GM12878 (cell line): ENCODE data around the gene CCDC144A. TPM values are rescaled to one million over a fixed set of nuclear protein-coding genes. Genes with fewer than 3 reads are reported as not detected.
A peak's percentile ranks its signal among the peaks of the same experiment; 100 is the strongest.

Experiments used
- ATF7 ChIP-seq: fragments of 450-650 bp; IDR thresholded peaks from 2 replicates; pipeline ENCODE4 v1.6.1; 2016; ENCODE audit warnings: low read depth, mild to moderate bottlenecking
- BCL11A ChIP-seq: IDR thresholded peaks from 2 replicates; pipeline ENCODE4 v1.6.1; 2011; ENCODE audit warnings: low read depth, low read length
- CEBPZ ChIP-seq: fragments of 150-350 bp; IDR thresholded peaks from 2 replicates; pipeline ENCODE4 v1.6.1; 2016; ENCODE audit warnings: low read depth, low read length
- CHD1 ChIP-seq: IDR thresholded peaks from 2 replicates; pipeline ENCODE4 v1.6.1; 2012; ENCODE audit warnings: low read depth, low read length, improper control_type of control experiment
- EP300 ChIP-seq, 2 experiments: fragments of 150-350 bp in 1 of 2; IDR thresholded peaks; 2 replicates each; pipeline ENCODE4 v1.6.1; 2011 to 2012; ENCODE audit warnings: low read depth in 2 of 2, low read length in 2 of 2, borderline replicate concordance in 1 of 2, improper control_type of control experiment in 1 of 2, inconsistent platforms in 1 of 2; ENCODE audit not compliant: control insufficient read depth in 1 of 2
- JUNB ChIP-seq: IDR thresholded peaks from 2 replicates; pipeline ENCODE4 v1.6.1; 2016; ENCODE audit warnings: antibody characterized with exemption, mild to moderate bottlenecking
- MEF2B ChIP-seq: fragments of 450-650 bp; IDR thresholded peaks from 2 replicates; pipeline ENCODE4 v1.6.1; 2018; ENCODE audit warnings: mild to moderate bottlenecking, moderate library complexity; ENCODE audit not compliant: partially characterized antibody, poor library complexity, severe bottlenecking
- MTA3 ChIP-seq: IDR thresholded peaks from 2 replicates; pipeline ENCODE4 v1.6.1; 2012; ENCODE audit warnings: low read length, inconsistent platforms, borderline replicate concordance
- MXI1 ChIP-seq: fragments of 150-350 bp; IDR thresholded peaks from 2 replicates; pipeline ENCODE4 v1.6.1; 2011; ENCODE audit warnings: low read depth, mild to moderate bottlenecking, inconsistent platforms, low read length, improper control_type of control experiment
- NFYB ChIP-seq: IDR thresholded peaks from 2 replicates; pipeline ENCODE4 v1.6.1; 2011; ENCODE audit warnings: low read depth, mild to moderate bottlenecking, low read length, improper control_type of control experiment, moderate library complexity; ENCODE audit not compliant: insufficient read depth
- PAX8 ChIP-seq: fragments of 450-650 bp; IDR thresholded peaks from 2 replicates; pipeline ENCODE4 v1.6.1; 2017; ENCODE audit warnings: mild to moderate bottlenecking, moderate library complexity
- PRDM15 ChIP-seq: fragments of 450-650 bp; formaldehyde crosslinking; IDR thresholded peaks from 2 replicates; pipeline ENCODE4 v1.4.0; 2020; ENCODE audit warnings: mild to moderate bottlenecking, moderate library complexity
- RELA ChIP-seq: fragments of 450-650 bp; IDR thresholded peaks from 2 replicates; pipeline ENCODE4 v1.8.0; 2014; ENCODE audit warnings: borderline replicate concordance; ENCODE audit not compliant: partially characterized antibody
- RUNX3 ChIP-seq: IDR thresholded peaks from 2 replicates; pipeline ENCODE4 v1.6.1; 2012; ENCODE audit warnings: low read length, inconsistent platforms
- SKIL ChIP-seq: fragments of 450-650 bp; IDR thresholded peaks from 2 replicates; pipeline ENCODE4 v1.6.1; 2017; ENCODE audit warnings: mild to moderate bottlenecking, low read depth, inconsistent platforms; ENCODE audit not compliant: poor library complexity, severe bottlenecking
- SMAD1 ChIP-seq: fragments of 450-650 bp; IDR thresholded peaks from 2 replicates; pipeline ENCODE4 v1.6.1; 2018; ENCODE audit warnings: mild to moderate bottlenecking, low read depth; ENCODE audit not compliant: partially characterized antibody
- SMC3 ChIP-seq: IDR thresholded peaks from 2 replicates; pipeline ENCODE4 v1.6.1; 2011; ENCODE audit warnings: low read length, improper control_type of control experiment, borderline replicate concordance
- SUZ12 ChIP-seq: fragments of 200-600 bp; sonication (generic); IDR thresholded peaks from one replicate; pipeline ENCODE4 v1.6.1; 2018; ENCODE audit warnings: antibody characterized with exemption, mild to moderate bottlenecking; ENCODE audit not compliant: unreplicated experiment
- TARDBP ChIP-seq: IDR thresholded peaks from 2 replicates; pipeline ENCODE4 v1.6.1; 2016; ENCODE audit warnings: borderline replicate concordance
- TCF3 ChIP-seq: IDR thresholded peaks from 2 replicates; pipeline ENCODE4 v1.6.1; 2012; ENCODE audit warnings: low read depth, mild to moderate bottlenecking, low read length, borderline replicate concordance; ENCODE audit not compliant: insufficient read depth
- ZZZ3 ChIP-seq: IDR thresholded peaks from 2 replicates; pipeline ENCODE4 v1.6.1; 2011; ENCODE audit warnings: low read depth; ENCODE audit not compliant: control insufficient read depth, insufficient read length
- polyA plus RNA-seq, 11 experiments: library from polyadenylated mRNA; depleted of rRNA in 4 of 11; unstranded in 6 of 11; stranded (reverse) in 5 of 11; fragments of >200 nt; fragmentation: Nextera tagmentation in 4 of 11; fragmentation: Illumina TruSeq in 1 of 11; extraction: Ambion mirVana in 4 of 11; extraction: Trizol in 1 of 11; gene quantifications; 1 replicate in 1 of 11; 2 replicates in 10 of 11; pipeline versions ENCODE4 v1.2.1 to v1.2.3, GENCODE V29; 2011 to 2016; ENCODE audit warnings: inconsistent platforms in 2 of 11, missing spikeins in 2 of 11, low read depth in 1 of 11
- total RNA-seq, 4 experiments: library from RNA; depleted of rRNA in 3 of 4; stranded (reverse); fragments of >200 nt in 3 of 4; fragmentation: Illumina TruSeq in 1 of 4; extraction: Trizol in 1 of 4; gene quantifications; 2 replicates each; pipeline versions ENCODE4 v1.2.1 to v1.2.3, GENCODE V29; 2013 to 2021

The CCDC144A gene
- total and polyA plus RNA-seq, 10 of the 15 experiments (the other 5 are each of a cell fraction or from before 2014, with no cell fraction given), result 0.05 to 1.7 (median 0.79) TPM

GRCh38 chr17:16653367-16654041 lies 36.5 kb upstream of the CCDC144A start, which contains the start of gene ZNF624 (continued):
- TF ChIP-seq BCL11A (no peak), MXI1 (peak; percentile 52), SMAD1 (no peak), MEF2B (no peak), ZZZ3 (no peak), PAX8 (no peak), NFYB (0 out of 2 replicates have a peak, but pooled peaks have one; percentile 13), SKIL (no peak), CHD1 (0 out of 2 replicates have a peak, but pooled peaks have one; percentile 37), TCF3 (no peak), MTA3 (no peak), ATF7 (no peak), CEBPZ (no peak), TARDBP (no peak), RELA (no peak), JUNB (no peak), PRDM15 (CRISPR knock-in tag) (no peak), SMC3 (no peak), EP300 (IDR thresholded peaks at IDR 0.05; ENCODE audit: borderline replicate concordance in 1 of 2, control insufficient read depth in 1 of 2, low read depth in 2 of 2, low read length in 2 of 2) (no peak), SUZ12 (no peak), RUNX3 (0 out of 2 replicates have a peak, but pooled peaks have one; percentile 5)
